PFSK-1 (cell line): Measurements from ENCODE around the gene ANXA2R.

Experiments
- FOXP2 ChIP-seq: optimal IDR thresholded peaks from 2 replicates; pipeline ENCODE3; 2011; ENCODE audit warnings: borderline replicate concordance, control low read depth, inconsistent platforms; ENCODE audit not compliant: insufficient read depth; ENCODE audit errors: extremely low read length, extremely low read depth
- POLR2AphosphoS5 ChIP-seq: IDR thresholded peaks from 2 replicates; pipeline ENCODE4 v1.6.1; 2012; ENCODE audit warnings: low read depth, mild to moderate bottlenecking, control low read depth, low read length, moderate library complexity
- SIN3A ChIP-seq: IDR thresholded peaks from 2 replicates; pipeline ENCODE4 v1.6.1; 2012; ENCODE audit warnings: mild to moderate bottlenecking, low read length, moderate library complexity, borderline replicate concordance; ENCODE audit not compliant: insufficient read depth
- TAF1 ChIP-seq: IDR thresholded peaks from 2 replicates; pipeline ENCODE4 v1.6.1; 2012; ENCODE audit warnings: low read length, control low read depth, borderline replicate concordance; ENCODE audit not compliant: insufficient read depth
- TF ChIP-seq, protein P1 (sequence below), 2 experiments: IDR thresholded peaks; 2 replicates each; pipeline versions ENCODE4 v1.6.1 to v1.8.0; 2011 to 2012; ENCODE audit warnings: low read depth in 2 of 2, low read length in 2 of 2, control low read depth in 1 of 2, inconsistent platforms in 1 of 2, mild to moderate bottlenecking in 1 of 2, moderate library complexity in 1 of 2; ENCODE audit not compliant: insufficient read depth in 1 of 2

DNA sequence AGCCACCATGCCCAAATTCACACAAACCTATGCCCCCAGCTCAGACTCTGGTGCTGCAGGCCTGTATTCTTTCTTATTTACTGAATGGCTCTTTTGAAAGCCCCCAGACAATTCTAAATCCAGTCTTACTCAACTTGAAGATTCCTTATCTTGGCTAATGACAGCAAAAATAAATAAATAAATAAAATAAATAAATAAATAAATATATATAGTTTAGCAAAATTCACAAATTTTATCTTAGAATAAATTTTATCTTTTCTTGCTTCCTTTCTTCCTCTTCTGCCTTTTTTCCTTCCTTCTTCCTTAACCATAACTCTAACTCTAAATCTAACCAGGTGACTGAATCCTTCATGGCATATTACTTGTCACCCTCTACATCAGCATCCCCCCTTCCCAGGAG lies 25.6 kb downstream of the ANXA2R start:
- no peak for TF ChIP-seq POLR2AphosphoS5
- no peak for TF ChIP-seq FOXP2
- TF ChIP-seq SIN3A = no peak
- no peak for TF ChIP-seq TAF1
- TF ChIP-seq, protein P1, sequence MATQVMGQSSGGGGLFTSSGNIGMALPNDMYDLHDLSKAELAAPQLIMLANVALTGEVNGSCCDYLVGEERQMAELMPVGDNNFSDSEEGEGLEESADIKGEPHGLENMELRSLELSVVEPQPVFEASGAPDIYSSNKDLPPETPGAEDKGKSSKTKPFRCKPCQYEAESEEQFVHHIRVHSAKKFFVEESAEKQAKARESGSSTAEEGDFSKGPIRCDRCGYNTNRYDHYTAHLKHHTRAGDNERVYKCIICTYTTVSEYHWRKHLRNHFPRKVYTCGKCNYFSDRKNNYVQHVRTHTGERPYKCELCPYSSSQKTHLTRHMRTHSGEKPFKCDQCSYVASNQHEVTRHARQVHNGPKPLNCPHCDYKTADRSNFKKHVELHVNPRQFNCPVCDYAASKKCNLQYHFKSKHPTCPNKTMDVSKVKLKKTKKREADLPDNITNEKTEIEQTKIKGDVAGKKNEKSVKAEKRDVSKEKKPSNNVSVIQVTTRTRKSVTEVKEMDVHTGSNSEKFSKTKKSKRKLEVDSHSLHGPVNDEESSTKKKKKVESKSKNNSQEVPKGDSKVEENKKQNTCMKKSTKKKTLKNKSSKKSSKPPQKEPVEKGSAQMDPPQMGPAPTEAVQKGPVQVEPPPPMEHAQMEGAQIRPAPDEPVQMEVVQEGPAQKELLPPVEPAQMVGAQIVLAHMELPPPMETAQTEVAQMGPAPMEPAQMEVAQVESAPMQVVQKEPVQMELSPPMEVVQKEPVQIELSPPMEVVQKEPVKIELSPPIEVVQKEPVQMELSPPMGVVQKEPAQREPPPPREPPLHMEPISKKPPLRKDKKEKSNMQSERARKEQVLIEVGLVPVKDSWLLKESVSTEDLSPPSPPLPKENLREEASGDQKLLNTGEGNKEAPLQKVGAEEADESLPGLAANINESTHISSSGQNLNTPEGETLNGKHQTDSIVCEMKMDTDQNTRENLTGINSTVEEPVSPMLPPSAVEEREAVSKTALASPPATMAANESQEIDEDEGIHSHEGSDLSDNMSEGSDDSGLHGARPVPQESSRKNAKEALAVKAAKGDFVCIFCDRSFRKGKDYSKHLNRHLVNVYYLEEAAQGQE (IDR thresholded peaks at IDR 0.05; ENCODE audit: insufficient read depth in 1 of 2, low read depth in 2 of 2, low read length in 2 of 2) = no peak
